HL-60 (cell line): Measurements from ENCODE around the gene WLS.

ENCODE experiments used
- DNase-seq, 2 experiments: peaks; one replicate each; pipeline ENCODE4 v3.0.0-alpha.2; 2010 to 2020; ENCODE audit warnings: low read depth in 1 of 2, low spot score in 1 of 2
- H3K27ac ChIP-seq: fragments of 250-450 bp; sonication (Bioruptor Pico); replicated peaks from 2 replicates; pipeline ENCODE4 v1.5.1; 2020; ENCODE audit warnings: mild to moderate bottlenecking, moderate library complexity
- H3K27me3 ChIP-seq: fragments of 250-450 bp; sonication (Bioruptor Pico); 2 replicates; pipeline ENCODE4 v1.5.1; 2021; ENCODE audit warnings: mild to moderate bottlenecking, moderate library complexity; ENCODE audit not compliant: insufficient read depth, poor library complexity, severe bottlenecking
- H3K4me3 ChIP-seq: replicated peaks from 2 replicates; pipeline ENCODE4 v1.5.1; 2011; ENCODE audit warnings: mild to moderate bottlenecking, control low read depth, low read length; ENCODE audit not compliant: insufficient read depth
- GABPA ChIP-seq: IDR thresholded peaks from 2 replicates; pipeline ENCODE4 v1.6.1; 2012; ENCODE audit warnings: low read depth
- POLR2AphosphoS5 ChIP-seq: IDR thresholded peaks from 2 replicates; pipeline ENCODE4 v1.6.1; 2012; ENCODE audit warnings: low read depth
- SPI1 ChIP-seq: IDR thresholded peaks from 2 replicates; pipeline ENCODE4 v1.6.1; 2012; ENCODE audit warnings: low read depth, mild to moderate bottlenecking, borderline replicate concordance
- TF ChIP-seq, protein P1 (sequence below): IDR thresholded peaks from one replicate; pipeline ENCODE4 v1.5.1; 2011; ENCODE audit warnings: low read length, control low read depth, inconsistent platforms; ENCODE audit not compliant: insufficient read depth
- TF ChIP-seq, protein P2 (sequence below): IDR thresholded peaks from 2 replicates; pipeline ENCODE4 v1.6.1; 2012; ENCODE audit warnings: low read depth; ENCODE audit not compliant: insufficient replicate concordance

Gene WLS

DNA sequence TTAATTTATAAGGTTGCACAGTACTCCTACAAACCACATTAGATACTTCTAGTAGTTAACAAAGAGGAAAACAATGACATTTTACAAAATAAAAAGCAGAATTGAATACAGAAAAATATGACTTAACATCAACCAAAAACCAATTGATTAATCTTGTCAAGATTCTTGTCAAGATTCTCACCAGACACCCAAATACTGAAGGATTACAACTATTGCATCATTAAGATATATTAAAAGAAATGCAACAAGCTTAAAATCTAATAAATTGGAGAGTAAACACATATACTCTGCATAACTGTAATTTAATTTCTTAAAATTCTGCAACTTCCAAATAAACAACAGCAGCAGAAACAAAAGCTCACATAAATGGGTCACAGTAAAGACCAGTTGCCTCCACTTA lies 4.7 kb downstream of the WLS start:
- TF ChIP-seq, protein P1, sequence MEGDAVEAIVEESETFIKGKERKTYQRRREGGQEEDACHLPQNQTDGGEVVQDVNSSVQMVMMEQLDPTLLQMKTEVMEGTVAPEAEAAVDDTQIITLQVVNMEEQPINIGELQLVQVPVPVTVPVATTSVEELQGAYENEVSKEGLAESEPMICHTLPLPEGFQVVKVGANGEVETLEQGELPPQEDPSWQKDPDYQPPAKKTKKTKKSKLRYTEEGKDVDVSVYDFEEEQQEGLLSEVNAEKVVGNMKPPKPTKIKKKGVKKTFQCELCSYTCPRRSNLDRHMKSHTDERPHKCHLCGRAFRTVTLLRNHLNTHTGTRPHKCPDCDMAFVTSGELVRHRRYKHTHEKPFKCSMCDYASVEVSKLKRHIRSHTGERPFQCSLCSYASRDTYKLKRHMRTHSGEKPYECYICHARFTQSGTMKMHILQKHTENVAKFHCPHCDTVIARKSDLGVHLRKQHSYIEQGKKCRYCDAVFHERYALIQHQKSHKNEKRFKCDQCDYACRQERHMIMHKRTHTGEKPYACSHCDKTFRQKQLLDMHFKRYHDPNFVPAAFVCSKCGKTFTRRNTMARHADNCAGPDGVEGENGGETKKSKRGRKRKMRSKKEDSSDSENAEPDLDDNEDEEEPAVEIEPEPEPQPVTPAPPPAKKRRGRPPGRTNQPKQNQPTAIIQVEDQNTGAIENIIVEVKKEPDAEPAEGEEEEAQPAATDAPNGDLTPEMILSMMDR: no peak
- TF ChIP-seq SPI1 (no peak), POLR2AphosphoS5 (no peak), GABPA (no peak)
- TF ChIP-seq, protein P2, sequence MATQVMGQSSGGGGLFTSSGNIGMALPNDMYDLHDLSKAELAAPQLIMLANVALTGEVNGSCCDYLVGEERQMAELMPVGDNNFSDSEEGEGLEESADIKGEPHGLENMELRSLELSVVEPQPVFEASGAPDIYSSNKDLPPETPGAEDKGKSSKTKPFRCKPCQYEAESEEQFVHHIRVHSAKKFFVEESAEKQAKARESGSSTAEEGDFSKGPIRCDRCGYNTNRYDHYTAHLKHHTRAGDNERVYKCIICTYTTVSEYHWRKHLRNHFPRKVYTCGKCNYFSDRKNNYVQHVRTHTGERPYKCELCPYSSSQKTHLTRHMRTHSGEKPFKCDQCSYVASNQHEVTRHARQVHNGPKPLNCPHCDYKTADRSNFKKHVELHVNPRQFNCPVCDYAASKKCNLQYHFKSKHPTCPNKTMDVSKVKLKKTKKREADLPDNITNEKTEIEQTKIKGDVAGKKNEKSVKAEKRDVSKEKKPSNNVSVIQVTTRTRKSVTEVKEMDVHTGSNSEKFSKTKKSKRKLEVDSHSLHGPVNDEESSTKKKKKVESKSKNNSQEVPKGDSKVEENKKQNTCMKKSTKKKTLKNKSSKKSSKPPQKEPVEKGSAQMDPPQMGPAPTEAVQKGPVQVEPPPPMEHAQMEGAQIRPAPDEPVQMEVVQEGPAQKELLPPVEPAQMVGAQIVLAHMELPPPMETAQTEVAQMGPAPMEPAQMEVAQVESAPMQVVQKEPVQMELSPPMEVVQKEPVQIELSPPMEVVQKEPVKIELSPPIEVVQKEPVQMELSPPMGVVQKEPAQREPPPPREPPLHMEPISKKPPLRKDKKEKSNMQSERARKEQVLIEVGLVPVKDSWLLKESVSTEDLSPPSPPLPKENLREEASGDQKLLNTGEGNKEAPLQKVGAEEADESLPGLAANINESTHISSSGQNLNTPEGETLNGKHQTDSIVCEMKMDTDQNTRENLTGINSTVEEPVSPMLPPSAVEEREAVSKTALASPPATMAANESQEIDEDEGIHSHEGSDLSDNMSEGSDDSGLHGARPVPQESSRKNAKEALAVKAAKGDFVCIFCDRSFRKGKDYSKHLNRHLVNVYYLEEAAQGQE: no peak
- Histone ChIP-seq H3K4me3 (no peak overlapping the region), H3K27me3 (peaks cover 31% of the 10 kb centered on the region), H3K27ac (no peak overlapping the region)
- no peak for DNase-seq

DNA sequence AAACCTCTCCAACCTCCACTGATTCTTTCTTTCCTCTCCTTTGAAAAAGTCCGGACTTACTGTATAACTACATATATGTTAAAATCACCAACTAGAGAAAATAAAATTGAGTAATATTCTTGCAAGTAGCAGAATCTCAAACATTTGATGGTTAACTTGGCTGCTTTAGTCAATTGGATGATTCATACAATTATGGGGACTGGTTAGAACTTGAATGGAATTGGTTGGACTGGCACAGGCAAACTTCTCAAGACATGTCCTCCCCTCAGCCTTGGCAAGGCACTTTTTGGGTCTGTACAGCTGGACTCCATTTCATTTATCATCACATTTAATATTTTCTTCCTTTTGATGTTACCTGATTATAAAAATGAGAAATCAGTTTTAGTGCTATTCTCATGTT lies 6.5 kb downstream of the WLS start:
- TF ChIP-seq GABPA: no peak
- no peak for TF ChIP-seq SPI1
- TF ChIP-seq, protein P2: no peak
- TF ChIP-seq, protein P1: no peak
- Histone ChIP-seq H3K4me3 (no peak overlapping the region), H3K27ac (no peak overlapping the region), H3K27me3 (peaks cover 20% of the 10 kb centered on the region)
- no peak for DNase-seq

DNA sequence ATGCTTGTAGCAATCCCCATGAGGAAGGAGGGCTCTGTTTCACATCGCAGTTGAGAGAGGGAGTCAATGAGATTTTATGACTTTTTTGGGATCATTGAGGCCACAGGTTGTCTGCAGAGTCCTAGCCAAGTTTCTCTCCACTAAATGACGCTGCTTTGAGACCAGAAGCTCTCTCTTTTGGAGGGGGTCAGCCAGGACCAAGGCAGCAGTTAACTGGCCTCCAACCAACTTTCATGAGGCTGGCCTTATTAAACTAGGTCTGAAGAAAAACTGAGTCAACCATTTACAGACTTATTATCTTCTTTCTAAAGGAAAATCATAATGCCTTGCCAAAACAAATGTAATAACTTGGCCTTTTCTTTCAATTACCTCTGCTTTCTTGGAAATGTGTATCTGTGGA lies 8.6 kb downstream of the WLS start:
- Histone ChIP-seq H3K27me3 (peaks cover 7% of the 10 kb centered on the region), H3K27ac (no peak overlapping the region), H3K4me3 (no peak overlapping the region)
- DNase-seq: no peak
- no peak for TF ChIP-seq GABPA
- TF ChIP-seq, protein P2: no peak
- TF ChIP-seq, protein P1: no peak
- TF ChIP-seq POLR2AphosphoS5: no peak
- no peak for TF ChIP-seq SPI1
